Prostate gland (tissue), 2 donors: ENCODE data around the gene NACAD. TPM values are rescaled to one million over a fixed set of nuclear protein-coding genes. Genes with fewer than 3 reads are reported as not detected.

Experiments
- DNase-seq: peaks from one replicate; pipeline ENCODE4 v3.0.0-alpha.2; 2019; ENCODE audit warnings: low spot score
- H3K27ac ChIP-seq, 2 donors: fragments of 200-600 bp; sonication (generic); 2 replicates each; pipeline ENCODE4 v1.5.1; 2017 to 2019
- H3K27me3 ChIP-seq: fragments of 200-600 bp; sonication (generic); replicated peaks from 2 replicates; pipeline ENCODE4 v1.5.1; 2019; ENCODE audit not compliant: insufficient read depth
- H3K36me3 ChIP-seq, 2 donors: fragments of 200-600 bp; sonication (generic); 1 replicate in 1 of 2; 2 replicates in 1 of 2; pipeline versions ENCODE4 v1.5.1 to v1.8.1; 2017 to 2019
- H3K4me1 ChIP-seq: fragments of 200-600 bp; sonication (generic); replicated peaks from 2 replicates; pipeline ENCODE4 v1.5.1; 2019
- H3K4me3 ChIP-seq, 2 donors: fragments of 200-600 bp; sonication (generic); 2 replicates each; pipeline ENCODE4 v1.5.1; 2017 to 2019
- H3K9me3 ChIP-seq: fragments of 200-600 bp; sonication (generic); 2 replicates; pipeline ENCODE4 v1.5.1; 2017
- POLR2A ChIP-seq: fragments of 450-650 bp; IDR thresholded peaks from one replicate; pipeline ENCODE4 v1.6.1; 2016; ENCODE audit warnings: antibody characterized with exemption, mild to moderate bottlenecking
- POLR2AphosphoS5 ChIP-seq: sonication (generic); formaldehyde crosslinking; IDR thresholded peaks from one replicate; pipeline ENCODE4 v1.6.1; 2017; ENCODE audit warnings: antibody characterized with exemption
- WGBS: methylation state at CpG from one replicate; pipeline ENCODE4 v1.1.5; 2018; 5-methylcytosine and 5-hydroxymethylcytosine counted together
- intact Hi-C: fragments of 100-400 bp; cut with DNase I; formaldehyde crosslinking; loops from one replicate; pipeline ENCODE4 v1.14.2; 2022
- total RNA-seq, 2 donors: library from RNA; depleted of rRNA; stranded (reverse); fragments of >200 nt; gene quantifications; one replicate each; pipeline ENCODE4 v1.1.0, GENCODE V29; 2016
- TF ChIP-seq, protein P1 (sequence below), 4 experiments: fragments of 200-600 bp in 2 of 4; fragments of 450-650 bp in 2 of 4; sonication (generic) in 2 of 4; IDR thresholded peaks; 1 replicate in 3 of 4; 2 replicates in 1 of 4; pipeline ENCODE4 v1.5.1; 2016 to 2019; ENCODE audit warnings: antibody characterized with exemption in 4 of 4, mild to moderate bottlenecking in 2 of 4, moderate library complexity in 2 of 4

The NACAD gene
- total RNA-seq, 2 donors from 2014 or later = 3.5 to 10.3 TPM

DNA sequence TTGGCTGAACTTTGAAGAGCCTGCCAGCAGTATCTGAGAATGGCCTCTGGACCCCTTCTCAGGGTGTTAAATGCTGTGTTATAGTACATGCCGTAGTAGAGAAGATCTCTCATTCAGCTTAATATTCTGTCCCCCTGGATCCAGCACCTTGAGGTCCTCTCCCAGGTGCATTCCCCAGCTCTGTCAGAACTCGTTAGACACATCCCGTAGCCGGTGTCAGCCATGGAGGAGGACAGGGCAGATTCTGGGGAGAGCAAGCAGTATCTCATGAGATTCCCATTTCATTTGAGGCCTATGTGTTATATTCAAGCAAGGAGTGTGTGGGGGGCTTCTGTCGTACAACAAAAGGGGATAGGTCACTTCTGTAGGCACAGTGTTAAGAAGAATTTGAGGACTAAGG, 34.8 kb downstream of the NACAD start:
- H3K4me3 ChIP-seq = no peak overlapping the region
- TF ChIP-seq, protein P1, sequence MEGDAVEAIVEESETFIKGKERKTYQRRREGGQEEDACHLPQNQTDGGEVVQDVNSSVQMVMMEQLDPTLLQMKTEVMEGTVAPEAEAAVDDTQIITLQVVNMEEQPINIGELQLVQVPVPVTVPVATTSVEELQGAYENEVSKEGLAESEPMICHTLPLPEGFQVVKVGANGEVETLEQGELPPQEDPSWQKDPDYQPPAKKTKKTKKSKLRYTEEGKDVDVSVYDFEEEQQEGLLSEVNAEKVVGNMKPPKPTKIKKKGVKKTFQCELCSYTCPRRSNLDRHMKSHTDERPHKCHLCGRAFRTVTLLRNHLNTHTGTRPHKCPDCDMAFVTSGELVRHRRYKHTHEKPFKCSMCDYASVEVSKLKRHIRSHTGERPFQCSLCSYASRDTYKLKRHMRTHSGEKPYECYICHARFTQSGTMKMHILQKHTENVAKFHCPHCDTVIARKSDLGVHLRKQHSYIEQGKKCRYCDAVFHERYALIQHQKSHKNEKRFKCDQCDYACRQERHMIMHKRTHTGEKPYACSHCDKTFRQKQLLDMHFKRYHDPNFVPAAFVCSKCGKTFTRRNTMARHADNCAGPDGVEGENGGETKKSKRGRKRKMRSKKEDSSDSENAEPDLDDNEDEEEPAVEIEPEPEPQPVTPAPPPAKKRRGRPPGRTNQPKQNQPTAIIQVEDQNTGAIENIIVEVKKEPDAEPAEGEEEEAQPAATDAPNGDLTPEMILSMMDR (IDR thresholded peaks at IDR 0.05) = no peak
- TF ChIP-seq POLR2AphosphoS5 = no peak
- intact Hi-C loops = no loop called here
- H3K9me3 ChIP-seq = no peaks in the 10 kb centered on the region
- no peaks in the 10 kb centered on the region for H3K27me3 ChIP-seq
- no peaks in the 10 kb centered on the region for H3K36me3 ChIP-seq
- no peaks in the 10 kb centered on the region for H3K4me1 ChIP-seq
- DNase-seq = no peak
- H3K27ac ChIP-seq = no peak overlapping the region
- WGBS = over 99% methylated on average over 5 of the region's 5 CpGs

DNA sequence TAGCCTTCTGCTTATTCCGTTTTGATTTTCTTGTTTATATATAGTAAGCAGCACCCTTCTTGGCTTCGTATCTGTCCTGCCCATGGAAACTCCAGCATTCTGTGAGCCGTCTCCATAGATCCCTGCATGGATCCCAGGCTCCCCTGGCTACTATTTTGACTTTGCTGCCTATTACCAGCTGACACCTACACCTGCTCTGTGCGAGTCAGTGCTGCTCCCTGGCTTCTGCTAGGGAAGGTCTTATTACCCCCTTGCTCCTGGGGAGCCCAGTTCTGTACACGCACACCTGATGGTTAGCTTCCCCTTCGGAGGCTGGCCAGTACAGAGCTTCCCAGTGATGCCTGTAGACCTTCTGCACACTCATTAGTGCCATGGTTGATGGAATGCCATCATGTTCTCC, 35.4 kb downstream of the NACAD start:
- no peak for TF ChIP-seq POLR2A
- no peak for TF ChIP-seq POLR2AphosphoS5
- TF ChIP-seq, protein P1 (IDR thresholded peaks at IDR 0.05) = no peak
- no peak overlapping the region for H3K4me3 ChIP-seq
- H3K9me3 ChIP-seq = no peaks in the 10 kb centered on the region
- no peaks in the 10 kb centered on the region for H3K4me1 ChIP-seq
- H3K36me3 ChIP-seq = no peaks in the 10 kb centered on the region
- 87% methylated on average over 6 of the region's 6 CpGs for WGBS
- H3K27ac ChIP-seq = no peak overlapping the region
- no peak for DNase-seq
- no peaks in the 10 kb centered on the region for H3K27me3 ChIP-seq
- intact Hi-C loops = no loop called here

DNA sequence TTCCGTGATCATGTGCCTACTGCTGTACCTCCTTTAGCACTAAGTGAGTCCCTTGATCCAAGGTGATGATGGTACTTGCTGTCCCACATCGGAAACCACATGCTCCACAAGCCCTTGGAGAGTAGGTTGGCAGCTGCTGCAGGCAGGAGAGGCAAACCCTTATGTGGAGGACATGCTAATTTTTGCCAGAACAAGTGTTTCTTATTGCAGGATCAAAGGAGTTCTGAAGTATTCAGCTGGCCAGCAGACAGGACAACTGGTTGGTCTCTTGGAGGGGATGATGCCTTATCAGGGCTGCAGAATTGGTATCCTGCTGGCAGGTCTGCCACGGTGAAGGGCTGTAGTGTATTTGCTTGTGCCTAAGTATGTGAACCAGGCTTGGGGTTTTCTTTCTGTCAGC, 36.8 kb downstream of the NACAD start:
- Histone ChIP-seq H3K27ac (no peak overlapping the region), H3K27me3 (no peaks in the 10 kb centered on the region), H3K4me3 (no peak overlapping the region), H3K4me1 (no peaks in the 10 kb centered on the region), H3K9me3 (no peaks in the 10 kb centered on the region), H3K36me3 (no peaks in the 10 kb centered on the region)
- 87% methylated on average over 3 of the region's 3 CpGs for WGBS
- intact Hi-C loops = no loop called here
- no peak for DNase-seq
- TF ChIP-seq POLR2A = no peak
- TF ChIP-seq, protein P1 (IDR thresholded peaks at IDR 0.05) = no peak
- no peak for TF ChIP-seq POLR2AphosphoS5

DNA sequence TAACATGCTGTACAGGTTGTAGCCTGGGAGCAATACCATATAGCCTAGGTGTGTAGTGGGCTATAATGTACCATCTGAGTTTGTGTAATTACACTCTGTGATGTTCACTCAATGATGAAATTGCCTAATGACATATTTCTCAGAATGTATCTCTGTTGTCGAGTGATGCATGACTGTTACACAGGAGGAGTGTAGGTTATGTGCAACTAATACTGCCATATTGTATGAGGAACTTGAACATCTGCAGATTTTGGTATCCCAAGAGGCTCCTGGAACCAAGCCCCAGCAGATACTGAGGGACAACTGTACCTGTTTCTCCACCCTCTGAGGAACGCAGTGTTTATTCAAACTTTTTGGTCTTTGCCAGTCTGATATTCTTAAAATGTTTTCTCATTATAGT, 38.6 kb downstream of the NACAD start:
- 94% methylated on average over 2 of the region's 2 CpGs for WGBS

DNA sequence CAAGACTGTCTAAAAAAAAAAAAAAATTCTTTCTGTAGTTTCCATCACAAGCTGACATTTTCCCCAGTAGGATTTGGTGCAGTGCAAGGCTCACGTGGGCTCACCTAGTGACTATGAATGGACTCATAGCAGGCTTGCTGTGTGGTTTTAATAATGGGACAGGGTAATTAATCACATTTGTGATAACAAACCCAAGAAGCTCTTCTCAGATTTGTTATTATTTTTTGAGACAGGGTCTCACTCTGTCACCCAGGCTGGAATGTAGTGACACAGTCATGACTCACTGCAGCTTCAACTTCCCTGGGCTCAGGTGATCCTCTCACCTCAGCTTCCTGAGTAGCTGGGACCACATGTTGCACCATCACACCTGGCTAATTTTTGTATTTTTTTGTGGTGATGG, 40.0 kb downstream of the NACAD start:
- Histone ChIP-seq H3K4me3 (no peak overlapping the region), H3K9me3 (no peaks in the 10 kb centered on the region), H3K27ac (no peak overlapping the region), H3K4me1 (no peaks in the 10 kb centered on the region), H3K27me3 (no peaks in the 10 kb centered on the region), H3K36me3 (no peaks in the 10 kb centered on the region)
- no peak for DNase-seq
- intact Hi-C loops = no loop called here
- TF ChIP-seq, protein P1 (IDR thresholded peaks at IDR 0.05) = no peak
- no peak for TF ChIP-seq POLR2A
- TF ChIP-seq POLR2AphosphoS5 = no peak
- WGBS = 95% methylated on average over 1 of the region's 1 CpG

More for the DNA sequence above, 38.6 kb downstream of the NACAD start:
- H3K27me3 ChIP-seq = no peaks in the 10 kb centered on the region
- no peaks in the 10 kb centered on the region for H3K9me3 ChIP-seq
- H3K36me3 ChIP-seq = no peaks in the 10 kb centered on the region
- H3K27ac ChIP-seq = no peak overlapping the region
- intact Hi-C loops = no loop called here
- no peak for DNase-seq
- no peaks in the 10 kb centered on the region for H3K4me1 ChIP-seq
- no peak overlapping the region for H3K4me3 ChIP-seq
- TF ChIP-seq, protein P1 (IDR thresholded peaks at IDR 0.05) = no peak
- TF ChIP-seq POLR2AphosphoS5 = no peak
- TF ChIP-seq POLR2A = no peak
